ENCODE data around the gene DZANK1.
A peak's percentile ranks its signal among the peaks of the same experiment; 100 is the strongest.

The DZANK1 gene

DNA sequence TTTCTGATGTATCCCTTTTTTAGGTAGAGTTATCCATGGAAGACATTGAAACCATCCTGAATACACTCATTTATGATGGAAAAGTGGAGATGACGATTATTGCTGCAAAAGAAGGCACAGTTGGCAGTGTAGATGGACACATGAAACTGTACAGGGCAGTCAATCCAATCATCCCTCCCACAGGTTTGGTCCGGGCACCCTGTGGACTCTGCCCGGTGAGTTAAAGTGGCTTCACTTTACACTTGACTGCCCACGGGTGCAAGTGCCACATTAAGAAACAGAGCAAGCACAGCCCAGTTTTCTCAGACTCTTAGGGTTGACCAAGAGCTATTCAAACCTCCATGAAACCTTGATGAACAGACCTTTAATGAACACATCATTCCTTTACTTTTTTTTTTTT, 14.8 kb upstream of the DZANK1 start:
- Mint-ChIP-seq H3K27ac (no peak overlapping the region), H3K4me1 (no peaks in the 10 kb centered on the region), H3K36me3 (peaks cover 24% of the 10 kb centered on the region), H3K27me3 (no peaks in the 10 kb centered on the region), H3K9me3 (no peaks in the 10 kb centered on the region), H3K4me3 (no peak overlapping the region)
- DNase-seq (ENCODE audit: low spot score in 2 of 2), result no peak
- ATAC-seq (ENCODE audit: low read depth), result no peak

DNA sequence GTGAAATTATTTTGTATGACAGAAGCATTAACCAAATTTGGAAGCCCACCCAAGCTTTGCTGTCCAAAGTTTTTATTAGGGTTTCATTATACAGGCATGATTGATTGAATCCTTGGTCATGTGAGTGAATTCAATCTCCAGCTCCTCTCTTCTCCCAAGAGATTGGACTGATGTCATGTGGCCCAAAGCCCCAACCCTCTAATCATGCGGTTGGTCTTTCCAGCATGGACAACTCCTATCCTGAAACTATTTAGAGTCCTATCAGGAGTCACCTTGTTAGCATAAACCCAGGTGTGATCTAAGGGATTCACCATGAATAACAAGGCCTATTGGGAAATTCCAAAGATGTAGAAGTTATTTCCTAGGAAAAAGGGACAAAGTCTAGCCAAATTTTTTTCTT, 11.0 kb upstream of the DZANK1 start:
- H3K4me1 Mint-ChIP-seq, result no peaks in the 10 kb centered on the region
- no peaks in the 10 kb centered on the region for H3K9me3 Mint-ChIP-seq
- H3K4me3 Mint-ChIP-seq, result no peak overlapping the region
- no peak for DNase-seq (ENCODE audit: low spot score in 2 of 2)
- H3K27me3 Mint-ChIP-seq, result no peaks in the 10 kb centered on the region
- H3K36me3 Mint-ChIP-seq, result peaks cover 30% of the 10 kb centered on the region
- ATAC-seq (ENCODE audit: low read depth), result no peak
- H3K27ac Mint-ChIP-seq, result no peak overlapping the region

GRCh38 chr20:18477218-18477617, 10.4 kb upstream of the DZANK1 start:
- ATAC-seq (ENCODE audit: low read depth) (no peak), DNase-seq (ENCODE audit: low spot score in 2 of 2) (no peak)
- Mint-ChIP-seq H3K9me3 (no peaks in the 10 kb centered on the region), H3K27ac (no peak overlapping the region), H3K36me3 (peaks cover 26% of the 10 kb centered on the region), H3K4me1 (no peaks in the 10 kb centered on the region), H3K4me3 (no peak overlapping the region), H3K27me3 (no peaks in the 10 kb centered on the region)

DNA sequence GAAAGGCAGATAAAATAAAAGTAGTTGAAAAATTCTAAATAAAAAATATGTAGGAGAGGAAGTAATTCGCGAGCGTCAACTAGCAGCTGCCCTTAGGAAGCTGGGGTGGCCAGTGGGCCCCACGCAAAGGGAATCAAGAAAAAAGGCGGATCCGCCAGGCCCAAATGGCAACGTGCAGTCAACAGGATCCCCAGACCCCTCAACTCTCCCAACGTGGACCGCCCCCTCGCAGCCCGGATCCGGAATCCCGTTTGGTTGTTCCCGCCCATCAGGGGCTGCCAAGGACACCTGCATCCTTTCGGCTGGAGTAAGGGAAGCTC, 296 bp downstream of the DZANK1 start:
- H3K36me3 Mint-ChIP-seq, result peaks cover 4% of the 10 kb centered on the region
- H3K4me1 Mint-ChIP-seq, result peaks cover 16% of the 10 kb centered on the region
- no peak for DNase-seq (ENCODE audit: low spot score in 2 of 2)
- peak; percentile 1 for ATAC-seq (ENCODE audit: low read depth)
- peak overlapping the region; percentile 96 for H3K27ac Mint-ChIP-seq
- H3K4me3 Mint-ChIP-seq, result peak overlapping the region; percentile 90
- no peaks in the 10 kb centered on the region for H3K27me3 Mint-ChIP-seq
- H3K9me3 Mint-ChIP-seq, result no peaks in the 10 kb centered on the region

- Mint-ChIP-seq H3K4me1 (peaks cover 16% of the 10 kb centered on the region), H3K4me3 (peak overlapping the region; percentile 39), H3K27me3 (no peaks in the 10 kb centered on the region), H3K9me3 (no peaks in the 10 kb centered on the region), H3K36me3 (peaks cover 4% of the 10 kb centered on the region), H3K27ac (peak overlapping the region; percentile 96)
- DNase-seq (ENCODE audit: low spot score in 2 of 2), result no peak
- no peak for ATAC-seq (ENCODE audit: low read depth)
Observed at GRCh38 chr20:18465536-18466200, 1.2 kb downstream of the DZANK1 start.

- ATAC-seq (ENCODE audit: low read depth), result no peak
- Mint-ChIP-seq H3K27me3 (no peaks in the 10 kb centered on the region), H3K27ac (no peak overlapping the region), H3K36me3 (peaks cover 4% of the 10 kb centered on the region), H3K9me3 (peaks cover 3% of the 10 kb centered on the region), H3K4me3 (no peak overlapping the region), H3K4me1 (no peaks in the 10 kb centered on the region)
- DNase-seq (ENCODE audit: low spot score in 2 of 2), result no peak
Observed at GRCh38 chr20:18456600-18456999, 10.2 kb downstream of the DZANK1 start.

- DNase-seq (ENCODE audit: low spot score in 2 of 2) (no peak), ATAC-seq (ENCODE audit: low read depth) (no peak)
- no peaks in the 10 kb centered on the region for H3K9me3 Mint-ChIP-seq
- peaks cover 9% of the 10 kb centered on the region for H3K36me3 Mint-ChIP-seq
- H3K27me3 Mint-ChIP-seq, result no peaks in the 10 kb centered on the region
- H3K4me3 Mint-ChIP-seq, result no peak overlapping the region
- H3K4me1 Mint-ChIP-seq, result no peaks in the 10 kb centered on the region
- H3K27ac Mint-ChIP-seq, result no peak overlapping the region
Observed at GRCh38 chr20:18443886-18444285, 22.9 kb downstream of the DZANK1 start.

DNA sequence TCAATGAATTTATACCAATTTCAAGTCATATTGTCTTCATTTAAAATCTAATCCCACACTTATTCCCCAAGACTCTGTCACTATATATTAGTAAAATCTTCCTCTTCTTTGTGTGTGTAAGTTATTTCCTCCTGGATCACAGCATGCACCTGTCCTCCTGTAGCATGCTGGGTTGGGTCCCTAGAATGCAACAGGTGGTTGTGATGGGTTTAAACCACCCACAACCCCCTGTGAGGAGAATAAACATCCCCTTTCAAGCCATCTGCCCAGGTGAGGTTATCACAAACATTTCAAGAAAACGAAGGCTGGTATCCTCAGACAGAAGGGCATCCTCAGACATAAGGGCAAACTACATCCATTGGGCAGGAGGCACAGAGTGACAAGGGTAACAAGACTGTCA, 26.4 kb downstream of the DZANK1 start:
- DNase-seq (ENCODE audit: low spot score in 2 of 2), result no peak
- Mint-ChIP-seq H3K27ac (no peak overlapping the region), H3K4me1 (peaks cover 6% of the 10 kb centered on the region), H3K9me3 (no peaks in the 10 kb centered on the region), H3K27me3 (no peaks in the 10 kb centered on the region), H3K36me3 (peaks cover 7% of the 10 kb centered on the region), H3K4me3 (no peak overlapping the region)
- no peak for ATAC-seq (ENCODE audit: low read depth)

- H3K27ac Mint-ChIP-seq, result peak overlapping the region; percentile 39
- no peaks in the 10 kb centered on the region for H3K27me3 Mint-ChIP-seq
- ATAC-seq (ENCODE audit: low read depth) (peak; percentile 70), DNase-seq (ENCODE audit: low spot score in 2 of 2) (no peak)
- H3K9me3 Mint-ChIP-seq, result no peaks in the 10 kb centered on the region
- peaks cover 6% of the 10 kb centered on the region for H3K4me1 Mint-ChIP-seq
- H3K36me3 Mint-ChIP-seq, result peaks cover 2% of the 10 kb centered on the region
- H3K4me3 Mint-ChIP-seq, result peak overlapping the region; percentile 12
Observed at GRCh38 chr20:18436847-18437246, 30.0 kb downstream of the DZANK1 start.

DNA sequence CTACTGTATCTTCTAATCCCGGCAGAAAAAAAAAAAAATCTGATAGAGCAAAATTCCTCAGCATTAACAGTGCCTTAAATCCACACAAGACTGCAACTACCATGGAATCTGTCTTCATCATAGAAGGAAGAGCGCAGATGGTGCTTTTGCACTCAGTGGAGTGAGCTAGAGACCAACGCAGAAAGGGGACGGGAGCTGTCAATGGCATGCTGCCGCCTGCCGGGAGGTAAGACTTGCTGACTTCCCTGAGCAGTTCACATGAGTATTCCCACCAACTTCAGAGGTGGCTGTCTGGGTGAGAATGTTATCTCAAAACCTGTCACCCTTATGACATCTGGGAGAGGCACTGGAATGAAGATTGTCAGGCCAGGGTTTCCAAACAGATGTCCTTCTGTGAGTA, 35.6 kb downstream of the DZANK1 start:
- Mint-ChIP-seq H3K36me3 (peaks cover 2% of the 10 kb centered on the region), H3K4me3 (no peak overlapping the region), H3K27me3 (no peaks in the 10 kb centered on the region), H3K27ac (no peak overlapping the region), H3K9me3 (no peaks in the 10 kb centered on the region), H3K4me1 (no peaks in the 10 kb centered on the region)
- DNase-seq (ENCODE audit: low spot score in 2 of 2) (no peak), ATAC-seq (ENCODE audit: low read depth) (no peak)

- Mint-ChIP-seq H3K36me3 (peaks cover 4% of the 10 kb centered on the region), H3K27ac (no peak overlapping the region), H3K9me3 (no peaks in the 10 kb centered on the region), H3K27me3 (no peaks in the 10 kb centered on the region), H3K4me3 (no peak overlapping the region), H3K4me1 (no peaks in the 10 kb centered on the region)
- DNase-seq (ENCODE audit: low spot score in 2 of 2), result no peak
- ATAC-seq (ENCODE audit: low read depth), result no peak
Observed at GRCh38 chr20:18430172-18430826, 36.5 kb downstream of the DZANK1 start.

DNA sequence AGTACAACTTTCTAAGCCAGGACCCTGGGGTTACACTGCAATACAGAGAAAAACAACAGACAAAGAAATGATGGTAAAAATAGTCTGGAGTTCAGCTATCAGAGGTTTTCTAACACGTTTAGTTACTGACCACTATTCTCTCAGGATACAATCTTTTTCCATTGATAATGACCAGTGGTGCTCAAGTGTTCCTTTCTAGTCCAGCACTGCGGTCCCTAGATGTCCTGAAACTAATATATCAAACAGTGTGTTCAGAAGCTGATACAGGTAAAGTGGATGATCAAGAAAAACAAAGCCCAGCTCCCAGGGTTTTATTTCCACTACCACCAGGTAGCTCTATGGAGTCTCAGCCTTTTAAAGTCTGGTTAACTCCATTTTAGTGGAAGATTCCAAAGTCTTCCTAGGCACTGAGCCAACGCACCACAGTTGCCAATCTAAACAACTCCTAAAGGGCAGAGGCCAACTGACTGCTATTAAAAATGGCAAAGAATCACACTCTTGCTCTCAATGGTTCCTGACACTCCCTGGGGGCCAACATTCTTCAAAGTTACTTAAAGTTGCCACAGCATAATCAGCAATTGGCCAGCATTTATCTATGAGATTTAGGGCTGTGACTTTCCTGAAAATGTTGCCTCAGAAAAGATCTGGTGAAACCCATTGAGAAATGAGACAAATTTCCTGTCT, 38.2 kb downstream of the DZANK1 start:
- ATAC-seq (ENCODE audit: low read depth) (no peak), DNase-seq (ENCODE audit: low spot score in 2 of 2) (no peak)
- Mint-ChIP-seq H3K36me3 (peaks cover 4% of the 10 kb centered on the region), H3K27me3 (no peaks in the 10 kb centered on the region), H3K27ac (no peak overlapping the region), H3K4me3 (no peak overlapping the region), H3K9me3 (no peaks in the 10 kb centered on the region), H3K4me1 (no peaks in the 10 kb centered on the region)

GRCh38 chr20:18427214-18427613, 39.6 kb downstream of the DZANK1 start:
- Mint-ChIP-seq H3K27ac (no peak overlapping the region), H3K4me3 (no peak overlapping the region), H3K4me1 (no peaks in the 10 kb centered on the region), H3K36me3 (peaks cover 4% of the 10 kb centered on the region), H3K27me3 (no peaks in the 10 kb centered on the region), H3K9me3 (no peaks in the 10 kb centered on the region)
- ATAC-seq (ENCODE audit: low read depth) (no peak), DNase-seq (ENCODE audit: low spot score in 2 of 2) (no peak)

GRCh38 chr20:18421608-18422007, 45.2 kb downstream of the DZANK1 start:
- H3K9me3 Mint-ChIP-seq, result no peaks in the 10 kb centered on the region

DNA sequence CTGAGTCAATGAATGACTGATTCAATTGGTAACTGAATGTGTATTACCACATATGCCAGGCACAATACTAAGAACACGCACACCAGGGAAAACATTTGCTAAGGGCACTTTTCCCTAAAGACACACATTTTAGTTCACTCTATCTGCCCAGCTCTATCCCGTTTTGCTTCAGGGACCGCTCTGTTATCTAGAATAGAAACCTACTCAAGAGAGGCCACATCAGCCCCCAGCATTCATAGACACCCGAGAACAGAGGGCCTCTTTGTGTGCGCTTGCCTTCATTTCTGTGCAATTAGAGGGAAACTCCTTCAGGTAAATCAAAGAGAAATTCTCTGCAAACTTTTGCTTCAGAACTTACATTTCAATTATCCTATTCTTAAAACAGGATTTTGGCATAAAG, 50.3 kb downstream of the DZANK1 start:
- Mint-ChIP-seq H3K36me3 (no peaks in the 10 kb centered on the region), H3K27ac (no peak overlapping the region), H3K9me3 (no peaks in the 10 kb centered on the region), H3K27me3 (no peaks in the 10 kb centered on the region), H3K4me3 (no peak overlapping the region), H3K4me1 (peaks cover 8% of the 10 kb centered on the region)
- ATAC-seq (ENCODE audit: low read depth) (no peak), DNase-seq (ENCODE audit: low spot score in 2 of 2) (no peak)

More at GRCh38 chr20:18421608-18422007, 45.2 kb downstream of the DZANK1 start:
- DNase-seq (ENCODE audit: low spot score in 2 of 2) (no peak), ATAC-seq (ENCODE audit: low read depth) (no peak)
- Mint-ChIP-seq H3K27me3 (no peaks in the 10 kb centered on the region), H3K4me1 (no peaks in the 10 kb centered on the region), H3K4me3 (no peak overlapping the region), H3K36me3 (peaks cover 2% of the 10 kb centered on the region), H3K27ac (no peak overlapping the region)

Measured in memory B cell (primary cell).